K562 (cell line): ENCODE data around the gene LAMB1. TPM values are rescaled to one million over a fixed set of nuclear protein-coding genes. Genes with fewer than 3 reads are reported as not detected.
A peak's percentile ranks its signal among the peaks of the same experiment; 100 is the strongest.

Experiments
- BRD9 ChIP-seq: fragments of 450-650 bp; IDR thresholded peaks from 2 replicates; pipeline ENCODE4 v1.6.1; 2018; ENCODE audit warnings: low read depth; ENCODE audit not compliant: partially characterized antibody
- ERF ChIP-seq: fragments of 450-650 bp; formaldehyde crosslinking; IDR thresholded peaks from 2 replicates; pipeline ENCODE4 v1.4.0; 2020; ENCODE audit warnings: mild to moderate bottlenecking, mixed read lengths
- KAT2B ChIP-seq: IDR thresholded peaks from one replicate; pipeline ENCODE4 v1.6.1; 2012; ENCODE audit warnings: low read depth, mild to moderate bottlenecking, control low read depth, inconsistent platforms, low read length, moderate library complexity
- NR1H2 ChIP-seq: sonication (generic); formaldehyde crosslinking; IDR thresholded peaks from 2 replicates; pipeline ENCODE4 v1.4.0; 2020; ENCODE audit warnings: mild to moderate bottlenecking, missing genetic modification reagents
- RBM17 ChIP-seq: fragments of 200-400 bp; formaldehyde crosslinking; IDR thresholded peaks from 2 replicates; pipeline ENCODE4 v1.6.1; 2017; ENCODE audit warnings: low read depth, mild to moderate bottlenecking, low read length, borderline replicate concordance
- RBM34 ChIP-seq: fragments of 200-400 bp; formaldehyde crosslinking; IDR thresholded peaks from 2 replicates; pipeline ENCODE4 v1.6.1; 2018; ENCODE audit warnings: low read length, borderline replicate concordance; ENCODE audit not compliant: insufficient read depth
- U2AF2 ChIP-seq: fragments of 200-400 bp; formaldehyde crosslinking; optimal IDR thresholded peaks from 2 replicates; pipeline ENCODE3; 2017; ENCODE audit warnings: low read depth, mild to moderate bottlenecking, low read length
- ZNF232 ChIP-seq: sonication (generic); formaldehyde crosslinking; IDR thresholded peaks from 2 replicates; pipeline ENCODE4 v1.8.0; 2022; ENCODE audit warnings: mild to moderate bottlenecking, missing genetic modification reagents
- ZNF282 ChIP-seq: sonication (generic); formaldehyde crosslinking; IDR thresholded peaks from 2 replicates; pipeline ENCODE4 v1.8.1; 2023; ENCODE audit warnings: missing genetic modification reagents
- polyA plus RNA-seq, 8 experiments: library from polyadenylated mRNA; depleted of rRNA in 4 of 8; stranded (reverse) in 5 of 8; unstranded in 3 of 8; fragments of >200 nt; fragmentation: Nextera tagmentation in 2 of 8; fragmentation: Illumina TruSeq in 1 of 8; extraction: Ambion mirVana in 2 of 8; extraction: Trizol in 1 of 8; gene quantifications; 2 replicates each; pipeline versions ENCODE4 v1.2.1 to v1.2.3, GENCODE V29; 2011 to 2014; ENCODE audit warnings: inconsistent platforms in 1 of 8, missing spikeins in 1 of 8
- total RNA-seq, 7 experiments: library from RNA; depleted of rRNA in 6 of 7; stranded (reverse); fragments of >200 nt in 6 of 7; fragmentation: Illumina TruSeq in 2 of 7; extraction: Trizol in 2 of 7; gene quantifications; 2 replicates each; pipeline versions ENCODE4 v1.2.1 to v1.2.3, GENCODE V29; 2011 to 2021; ENCODE audit warnings: low replicate concordance in 1 of 7
- TF ChIP-seq, protein P1 (sequence below): conservative IDR thresholded peaks from 2 replicates; pipeline ENCODE4 v1.6.1; 2011; ENCODE audit warnings: low read depth, mild to moderate bottlenecking, low read length; ENCODE audit not compliant: control insufficient read depth
- TF ChIP-seq, protein P2 (sequence below): fragments of 200-800 bp; sonication (Bioruptor generic); IDR thresholded peaks from 2 replicates; pipeline ENCODE4 v1.6.1; 2017; ENCODE audit warnings: missing genetic modification characterization, missing compliant biosample characterization
- TF ChIP-seq, protein P3 (sequence below): fragments of 450-650 bp; IDR thresholded peaks from 2 replicates; pipeline ENCODE4 v1.6.1; 2016; ENCODE audit warnings: mild to moderate bottlenecking
- TF ChIP-seq, protein P4 (sequence below): fragments of 200-800 bp; sonication (Bioruptor generic); IDR thresholded peaks from 2 replicates; pipeline ENCODE4 v1.6.1; 2016; ENCODE audit warnings: missing genetic modification characterization, missing compliant biosample characterization
- TF ChIP-seq, protein P5 (sequence below): fragments of 450-650 bp; IDR thresholded peaks from 2 replicates; pipeline ENCODE4 v1.6.1; 2016; ENCODE audit warnings: antibody characterized with exemption

The LAMB1 gene
- total and polyA plus RNA-seq, 9 of the 15 experiments (the other 6 are each of a cell fraction or from before 2014, with no cell fraction given): 6.0 to 17.7 (median 12.3) TPM

DNA sequence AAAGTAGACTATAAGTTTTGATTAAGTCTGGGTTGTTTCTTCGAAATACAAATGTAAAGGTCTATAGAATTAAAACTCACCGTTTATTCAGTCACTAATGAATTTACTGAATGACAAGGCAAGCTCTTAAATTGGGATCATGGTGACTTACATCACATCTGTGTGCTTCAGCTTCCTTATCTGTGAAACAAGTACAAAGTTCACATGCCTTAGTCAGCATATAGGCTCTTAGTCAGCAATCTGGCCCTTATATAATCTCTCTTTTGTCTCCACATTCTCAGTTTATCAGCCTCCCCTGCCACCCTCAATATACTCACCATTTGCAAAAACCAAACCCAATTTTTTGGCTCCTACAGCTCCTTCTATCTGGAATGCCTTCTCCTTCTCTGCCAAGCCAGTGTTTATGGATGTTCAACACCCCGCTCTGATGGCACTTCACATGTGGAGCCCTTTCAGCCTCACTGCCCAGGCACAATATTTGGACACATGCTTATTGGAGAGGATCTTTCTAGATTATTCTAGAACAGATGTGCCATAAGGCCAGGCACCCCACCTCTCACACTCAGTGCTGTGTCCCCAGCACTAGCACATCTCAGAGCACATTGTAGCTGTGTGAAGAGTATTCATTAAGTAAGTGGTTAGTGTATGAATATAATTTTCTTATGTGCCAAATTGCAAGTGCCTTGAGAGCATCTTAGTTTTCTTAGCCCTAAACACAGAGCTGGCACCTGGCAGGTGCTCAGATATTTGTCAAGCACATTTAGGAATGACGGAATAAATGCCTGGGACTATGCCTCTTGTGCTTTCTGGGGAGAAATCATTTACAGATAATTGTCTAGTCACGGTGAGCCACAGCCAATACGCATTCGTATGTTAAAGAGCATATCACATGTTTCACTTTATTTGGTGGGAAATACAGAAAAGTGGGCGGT, 9.8 kb upstream of the LAMB1 start (continued):
- TF ChIP-seq, protein P1, sequence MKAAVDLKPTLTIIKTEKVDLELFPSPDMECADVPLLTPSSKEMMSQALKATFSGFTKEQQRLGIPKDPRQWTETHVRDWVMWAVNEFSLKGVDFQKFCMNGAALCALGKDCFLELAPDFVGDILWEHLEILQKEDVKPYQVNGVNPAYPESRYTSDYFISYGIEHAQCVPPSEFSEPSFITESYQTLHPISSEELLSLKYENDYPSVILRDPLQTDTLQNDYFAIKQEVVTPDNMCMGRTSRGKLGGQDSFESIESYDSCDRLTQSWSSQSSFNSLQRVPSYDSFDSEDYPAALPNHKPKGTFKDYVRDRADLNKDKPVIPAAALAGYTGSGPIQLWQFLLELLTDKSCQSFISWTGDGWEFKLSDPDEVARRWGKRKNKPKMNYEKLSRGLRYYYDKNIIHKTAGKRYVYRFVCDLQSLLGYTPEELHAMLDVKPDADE: no peak
- TF ChIP-seq, protein P2, sequence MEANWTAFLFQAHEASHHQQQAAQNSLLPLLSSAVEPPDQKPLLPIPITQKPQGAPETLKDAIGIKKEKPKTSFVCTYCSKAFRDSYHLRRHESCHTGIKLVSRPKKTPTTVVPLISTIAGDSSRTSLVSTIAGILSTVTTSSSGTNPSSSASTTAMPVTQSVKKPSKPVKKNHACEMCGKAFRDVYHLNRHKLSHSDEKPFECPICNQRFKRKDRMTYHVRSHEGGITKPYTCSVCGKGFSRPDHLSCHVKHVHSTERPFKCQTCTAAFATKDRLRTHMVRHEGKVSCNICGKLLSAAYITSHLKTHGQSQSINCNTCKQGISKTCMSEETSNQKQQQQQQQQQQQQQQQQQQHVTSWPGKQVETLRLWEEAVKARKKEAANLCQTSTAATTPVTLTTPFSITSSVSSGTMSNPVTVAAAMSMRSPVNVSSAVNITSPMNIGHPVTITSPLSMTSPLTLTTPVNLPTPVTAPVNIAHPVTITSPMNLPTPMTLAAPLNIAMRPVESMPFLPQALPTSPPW (CRISPR knock-in tag): peak; percentile 46; the same call in 1 of the 2 replicates
- TF ChIP-seq ZNF232 (CRISPR knock-in tag) (no peak), U2AF2 (no peak), BRD9 (peak; percentile 74), RBM17 (no peak), NR1H2 (CRISPR knock-in tag) (0 out of 2 replicates have a peak, but pooled peaks have one; percentile 69), KAT2B (no peak), ERF (CRISPR knock-in tag) (no peak), ZNF282 (CRISPR knock-in tag) (no peak), RBM34 (no peak)
- TF ChIP-seq, protein P3, sequence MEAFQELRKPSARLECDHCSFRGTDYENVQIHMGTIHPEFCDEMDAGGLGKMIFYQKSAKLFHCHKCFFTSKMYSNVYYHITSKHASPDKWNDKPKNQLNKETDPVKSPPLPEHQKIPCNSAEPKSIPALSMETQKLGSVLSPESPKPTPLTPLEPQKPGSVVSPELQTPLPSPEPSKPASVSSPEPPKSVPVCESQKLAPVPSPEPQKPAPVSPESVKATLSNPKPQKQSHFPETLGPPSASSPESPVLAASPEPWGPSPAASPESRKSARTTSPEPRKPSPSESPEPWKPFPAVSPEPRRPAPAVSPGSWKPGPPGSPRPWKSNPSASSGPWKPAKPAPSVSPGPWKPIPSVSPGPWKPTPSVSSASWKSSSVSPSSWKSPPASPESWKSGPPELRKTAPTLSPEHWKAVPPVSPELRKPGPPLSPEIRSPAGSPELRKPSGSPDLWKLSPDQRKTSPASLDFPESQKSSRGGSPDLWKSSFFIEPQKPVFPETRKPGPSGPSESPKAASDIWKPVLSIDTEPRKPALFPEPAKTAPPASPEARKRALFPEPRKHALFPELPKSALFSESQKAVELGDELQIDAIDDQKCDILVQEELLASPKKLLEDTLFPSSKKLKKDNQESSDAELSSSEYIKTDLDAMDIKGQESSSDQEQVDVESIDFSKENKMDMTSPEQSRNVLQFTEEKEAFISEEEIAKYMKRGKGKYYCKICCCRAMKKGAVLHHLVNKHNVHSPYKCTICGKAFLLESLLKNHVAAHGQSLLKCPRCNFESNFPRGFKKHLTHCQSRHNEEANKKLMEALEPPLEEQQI: peak; percentile 97
- TF ChIP-seq, protein P4, sequence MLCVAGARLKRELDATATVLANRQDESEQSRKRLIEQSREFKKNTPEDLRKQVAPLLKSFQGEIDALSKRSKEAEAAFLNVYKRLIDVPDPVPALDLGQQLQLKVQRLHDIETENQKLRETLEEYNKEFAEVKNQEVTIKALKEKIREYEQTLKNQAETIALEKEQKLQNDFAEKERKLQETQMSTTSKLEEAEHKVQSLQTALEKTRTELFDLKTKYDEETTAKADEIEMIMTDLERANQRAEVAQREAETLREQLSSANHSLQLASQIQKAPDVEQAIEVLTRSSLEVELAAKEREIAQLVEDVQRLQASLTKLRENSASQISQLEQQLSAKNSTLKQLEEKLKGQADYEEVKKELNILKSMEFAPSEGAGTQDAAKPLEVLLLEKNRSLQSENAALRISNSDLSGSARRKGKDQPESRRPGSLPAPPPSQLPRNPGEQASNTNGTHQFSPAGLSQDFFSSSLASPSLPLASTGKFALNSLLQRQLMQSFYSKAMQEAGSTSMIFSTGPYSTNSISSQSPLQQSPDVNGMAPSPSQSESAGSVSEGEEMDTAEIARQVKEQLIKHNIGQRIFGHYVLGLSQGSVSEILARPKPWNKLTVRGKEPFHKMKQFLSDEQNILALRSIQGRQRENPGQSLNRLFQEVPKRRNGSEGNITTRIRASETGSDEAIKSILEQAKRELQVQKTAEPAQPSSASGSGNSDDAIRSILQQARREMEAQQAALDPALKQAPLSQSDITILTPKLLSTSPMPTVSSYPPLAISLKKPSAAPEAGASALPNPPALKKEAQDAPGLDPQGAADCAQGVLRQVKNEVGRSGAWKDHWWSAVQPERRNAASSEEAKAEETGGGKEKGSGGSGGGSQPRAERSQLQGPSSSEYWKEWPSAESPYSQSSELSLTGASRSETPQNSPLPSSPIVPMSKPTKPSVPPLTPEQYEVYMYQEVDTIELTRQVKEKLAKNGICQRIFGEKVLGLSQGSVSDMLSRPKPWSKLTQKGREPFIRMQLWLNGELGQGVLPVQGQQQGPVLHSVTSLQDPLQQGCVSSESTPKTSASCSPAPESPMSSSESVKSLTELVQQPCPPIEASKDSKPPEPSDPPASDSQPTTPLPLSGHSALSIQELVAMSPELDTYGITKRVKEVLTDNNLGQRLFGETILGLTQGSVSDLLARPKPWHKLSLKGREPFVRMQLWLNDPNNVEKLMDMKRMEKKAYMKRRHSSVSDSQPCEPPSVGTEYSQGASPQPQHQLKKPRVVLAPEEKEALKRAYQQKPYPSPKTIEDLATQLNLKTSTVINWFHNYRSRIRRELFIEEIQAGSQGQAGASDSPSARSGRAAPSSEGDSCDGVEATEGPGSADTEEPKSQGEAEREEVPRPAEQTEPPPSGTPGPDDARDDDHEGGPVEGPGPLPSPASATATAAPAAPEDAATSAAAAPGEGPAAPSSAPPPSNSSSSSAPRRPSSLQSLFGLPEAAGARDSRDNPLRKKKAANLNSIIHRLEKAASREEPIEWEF (CRISPR knock-in tag): no peak
- TF ChIP-seq, protein P5, sequence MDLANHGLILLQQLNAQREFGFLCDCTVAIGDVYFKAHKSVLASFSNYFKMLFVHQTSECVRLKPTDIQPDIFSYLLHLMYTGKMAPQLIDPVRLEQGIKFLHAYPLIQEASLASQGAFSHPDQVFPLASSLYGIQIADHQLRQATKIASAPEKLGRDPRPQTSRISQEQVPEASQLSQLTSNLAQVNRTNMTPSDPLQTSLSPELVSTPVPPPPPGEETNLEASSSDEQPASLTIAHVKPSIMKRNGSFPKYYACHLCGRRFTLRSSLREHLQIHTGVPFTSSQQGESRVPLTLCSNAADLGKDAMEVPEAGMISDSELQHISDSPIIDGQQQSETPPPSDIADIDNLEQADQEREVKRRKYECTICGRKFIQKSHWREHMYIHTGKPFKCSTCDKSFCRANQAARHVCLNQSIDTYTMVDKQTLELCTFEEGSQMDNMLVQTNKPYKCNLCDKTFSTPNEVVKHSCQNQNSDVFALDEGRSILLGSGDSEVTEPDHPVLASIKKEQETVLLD: peak; percentile 80
